Activated CD4-positive, alpha-beta T cell treated with anti-CD3 and anti-CD28 coated beads, Interleukin-2, amount 50 U/mL, for 48 hours (primary cell): ENCODE results near the gene PDE11A.
"Not testable (repeated sequence)": the region's sequence is repeated elsewhere in the genome, so short reads cannot be mapped to it uniquely, and the experiment has no call there.

Experiments
- DNase-seq, 2 experiments: peaks; one replicate each; pipeline ENCODE4 v3.0.0-alpha.2; 2020

The PDE11A gene

DNA sequence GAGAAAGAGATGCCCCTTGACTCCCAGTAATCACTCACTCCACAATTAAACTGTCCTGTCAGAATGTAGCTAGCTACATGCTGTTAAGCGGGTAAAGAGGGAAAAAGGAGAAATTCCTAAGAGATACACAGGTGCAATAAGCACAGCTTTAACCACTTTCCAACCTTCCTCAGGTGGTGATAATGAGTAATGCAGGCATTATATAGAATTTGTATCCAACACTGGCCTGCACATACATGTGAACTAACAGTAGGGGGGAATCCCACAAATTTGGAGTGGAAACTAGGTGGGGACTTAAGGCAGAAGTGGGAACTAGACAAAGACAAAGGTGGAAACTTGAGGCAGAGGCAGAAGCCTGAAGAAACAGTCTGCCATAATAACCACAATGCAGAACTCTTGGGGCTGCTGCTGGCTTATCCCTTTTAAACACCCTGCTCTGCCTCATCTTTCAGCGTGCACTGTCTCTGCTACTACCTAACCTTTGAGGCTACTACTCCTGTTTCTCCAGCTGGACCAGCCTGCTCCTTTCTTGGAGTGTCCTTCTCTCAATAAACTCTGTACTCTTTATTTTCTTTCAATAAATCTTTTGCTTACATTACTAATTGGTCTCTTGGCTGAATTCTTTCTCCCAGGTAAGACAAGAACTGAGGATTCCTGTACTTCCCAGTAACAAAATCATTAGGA lies 259.7 kb downstream of the PDE11A start:
- DNase-seq, result no peak

DNA sequence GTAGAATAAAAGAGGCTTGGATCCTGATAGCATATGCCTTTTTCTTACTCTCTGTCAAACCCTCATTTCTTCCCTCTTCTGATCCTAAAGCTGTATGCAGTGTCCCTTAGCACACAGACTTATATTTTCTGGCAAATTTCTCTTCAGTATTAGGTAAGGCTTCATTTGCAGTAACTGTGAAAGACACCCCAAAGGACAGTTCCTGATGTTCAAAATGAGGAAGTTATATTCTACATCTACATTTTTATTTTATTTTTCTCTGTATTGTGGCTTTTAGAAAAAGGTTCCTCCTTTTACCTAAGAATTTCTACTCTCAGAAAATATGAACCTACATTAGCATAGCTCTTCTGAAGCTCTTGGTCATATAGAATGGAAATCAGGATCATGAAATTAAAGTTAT lies 261.7 kb downstream of the PDE11A start:
- DNase-seq, result no peak

DNA sequence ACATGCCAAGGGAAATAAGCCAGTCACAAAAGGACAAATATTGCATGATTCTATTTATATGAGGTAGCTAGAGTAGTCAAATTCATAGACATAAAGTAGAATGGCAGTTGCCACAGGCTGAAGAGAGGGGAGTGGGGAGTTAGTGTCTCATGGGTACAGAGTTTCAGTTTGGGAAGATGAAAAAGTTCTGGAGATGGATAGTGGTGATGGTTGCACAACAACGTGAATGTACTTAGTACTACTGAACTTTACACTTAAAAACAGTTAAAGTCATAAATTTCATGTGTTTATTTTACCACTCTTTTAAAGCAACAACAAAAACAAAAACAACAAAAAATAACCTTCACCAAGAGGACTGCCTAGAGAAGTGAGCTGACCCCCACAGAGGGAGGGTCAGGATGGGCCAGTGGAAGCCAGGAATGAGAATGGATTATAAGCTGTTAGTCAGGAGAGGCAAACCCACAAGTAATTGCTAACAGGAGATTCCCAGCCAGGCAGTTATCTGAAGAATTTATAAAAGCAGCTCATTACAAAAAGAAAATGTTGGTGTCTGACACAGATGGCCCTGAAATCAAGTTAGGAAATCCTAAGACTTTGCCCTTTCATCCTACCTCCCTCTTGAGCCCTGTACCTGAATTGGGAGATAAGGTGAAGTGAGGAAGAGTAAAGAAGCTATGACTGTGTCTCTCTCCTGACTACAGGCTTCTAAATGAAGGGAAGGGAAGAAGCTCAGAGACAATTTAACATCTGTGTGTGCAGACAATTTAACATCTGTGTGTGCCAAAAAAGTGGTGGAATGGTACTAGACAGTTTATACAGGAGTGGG lies 263.4 kb downstream of the PDE11A start:
- DNase-seq, result no peak

DNA sequence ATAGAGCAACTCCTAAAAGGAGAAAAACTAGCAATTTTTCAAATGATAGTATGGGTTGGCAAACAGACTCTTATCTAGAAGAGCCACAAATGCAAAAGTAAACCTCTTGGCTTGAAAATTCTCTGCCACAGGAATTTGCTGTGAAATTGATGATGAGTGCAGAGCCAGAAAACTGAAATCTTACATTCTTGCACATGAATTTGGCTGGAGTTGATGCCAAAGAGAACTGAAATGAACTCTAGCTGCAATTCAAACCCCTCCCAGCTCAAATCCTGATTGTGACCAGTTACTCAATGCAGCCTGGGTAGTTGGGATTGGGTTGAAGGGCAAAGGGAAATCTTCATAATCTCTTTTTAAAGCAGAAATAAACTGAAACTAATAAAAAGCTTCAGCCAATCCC lies 266.6 kb downstream of the PDE11A start:
- DNase-seq, result no peak

DNA sequence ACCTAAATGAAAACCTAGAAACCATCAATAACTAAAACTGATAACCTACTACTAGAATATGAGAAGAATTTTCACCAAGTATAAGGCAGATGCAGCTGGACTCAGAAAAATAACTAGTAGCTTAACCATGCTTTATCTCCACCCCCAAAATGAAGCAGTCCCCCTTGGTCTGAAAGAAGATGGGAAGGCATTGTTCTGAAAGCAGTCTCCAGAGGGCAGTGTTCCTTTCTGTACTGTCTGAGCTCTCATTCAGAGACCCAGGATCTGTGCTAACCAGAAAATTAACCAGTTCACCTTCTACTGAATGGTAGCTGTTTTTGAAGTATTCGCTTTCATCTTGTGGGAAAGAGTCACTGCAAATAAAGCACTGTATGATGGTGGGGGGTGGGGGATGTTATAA lies 273.0 kb downstream of the PDE11A start:
- DNase-seq, result no peak

DNA sequence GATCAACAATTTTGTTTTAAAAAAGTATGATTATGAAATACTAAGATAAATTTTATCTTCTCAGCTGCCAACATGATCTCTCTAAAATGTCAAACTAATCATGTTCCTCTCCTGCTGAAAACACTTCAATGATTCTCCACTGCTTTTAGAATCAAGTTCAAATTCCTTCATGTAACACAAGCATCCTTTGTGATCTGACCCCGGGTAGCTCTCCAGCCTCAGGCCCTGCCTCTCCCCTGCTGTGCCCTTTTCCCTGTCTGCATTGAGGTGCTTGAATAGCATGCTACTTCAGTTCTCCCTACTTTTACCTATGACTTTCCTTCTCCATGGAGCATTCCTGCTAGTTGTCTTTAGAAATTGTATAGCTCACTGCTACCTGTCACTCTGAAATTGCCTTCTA lies 274.8 kb downstream of the PDE11A start:
- no peak for DNase-seq

DNA sequence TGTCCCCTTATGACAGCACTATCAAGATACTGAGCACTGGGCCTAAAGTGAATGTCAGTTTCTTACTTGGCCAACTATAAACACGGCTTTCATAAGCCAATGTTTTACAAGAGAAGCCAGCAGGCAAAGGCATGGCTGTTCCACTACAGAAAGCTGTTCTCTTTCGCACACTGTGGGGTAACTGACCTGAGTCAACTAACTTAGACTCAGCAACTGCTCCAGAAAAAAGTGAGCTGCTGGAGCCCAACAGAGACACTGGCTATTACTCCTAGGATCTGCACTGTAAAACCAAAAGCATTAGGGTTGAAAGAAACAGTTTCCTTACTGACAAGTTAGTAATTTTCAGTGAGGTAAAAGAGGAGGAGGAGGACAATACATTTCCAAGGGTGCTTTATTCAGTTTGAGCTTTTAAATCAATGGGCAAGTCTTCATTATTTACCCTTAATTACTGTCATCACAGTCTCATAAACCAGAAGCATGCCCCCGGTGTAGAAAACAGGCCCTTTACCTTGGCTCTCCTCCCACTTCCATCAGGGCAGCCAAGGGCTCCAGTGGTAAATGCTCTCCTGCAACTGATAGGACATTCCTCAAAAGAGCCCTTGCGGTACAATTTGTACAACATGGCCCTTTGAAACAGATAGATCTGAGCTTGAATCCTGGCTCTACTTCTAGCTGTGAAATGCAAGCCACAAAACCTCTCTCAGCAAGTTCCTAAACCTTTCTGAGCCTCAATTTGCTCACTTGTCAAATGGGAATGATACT lies 275.7 kb downstream of the PDE11A start:
- DNase-seq, result no peak

DNA sequence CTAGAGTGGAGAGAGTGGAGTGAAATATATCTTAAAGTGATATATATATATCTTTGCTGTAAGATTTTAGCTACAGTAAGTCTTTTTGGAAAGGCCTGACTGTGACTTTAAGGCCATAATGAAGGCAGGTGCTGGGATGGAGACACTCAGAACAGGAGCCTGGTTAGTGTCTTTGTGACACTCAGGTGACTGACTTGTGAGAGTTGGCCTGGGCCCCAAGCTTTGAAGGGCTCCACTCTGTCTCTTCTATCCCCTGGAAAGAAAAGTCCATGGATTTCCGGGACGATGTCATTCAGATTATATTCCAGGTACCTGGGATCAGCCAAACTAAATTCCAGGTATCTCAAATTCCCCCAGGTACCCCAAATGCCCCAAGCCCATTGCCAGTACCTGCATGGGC lies 276.6 kb downstream of the PDE11A start:
- DNase-seq, result no peak

DNA sequence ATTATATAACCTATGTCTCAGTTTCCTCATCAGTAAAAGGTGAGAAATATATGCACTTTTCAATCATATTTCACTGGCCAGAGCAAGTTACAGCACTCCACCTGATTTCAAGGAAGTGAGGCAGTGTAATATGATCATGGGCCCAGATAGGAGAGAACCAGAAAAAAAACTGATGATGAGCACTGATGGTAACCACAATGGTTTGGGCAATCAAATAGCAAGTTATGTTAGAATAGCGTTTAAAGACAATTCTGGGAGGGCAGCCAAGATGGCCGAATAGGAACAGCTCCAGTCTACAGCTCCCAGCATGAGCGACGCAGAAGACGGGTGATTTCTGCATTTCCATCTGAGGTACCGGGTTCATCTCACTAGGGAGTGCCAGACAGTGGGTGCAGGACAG lies 287.4 kb downstream of the PDE11A start:
- not testable (repeated sequence) for DNase-seq

DNA sequence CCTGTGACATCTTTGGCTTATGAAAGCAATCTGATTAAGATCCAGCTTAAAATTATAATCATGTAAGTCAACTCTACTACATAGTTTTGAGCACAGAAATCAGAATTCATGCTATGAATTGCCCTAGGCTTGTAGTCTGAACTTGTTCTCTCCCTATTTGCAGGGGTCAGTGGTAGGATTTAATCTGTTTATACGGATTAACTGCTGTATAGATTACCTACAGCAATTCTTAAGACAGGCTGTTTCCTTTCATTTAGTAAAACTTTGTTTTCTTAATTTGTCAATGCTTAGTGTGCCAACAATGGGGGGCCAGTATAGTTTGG lies 287.9 kb downstream of the PDE11A start:
- no peak for DNase-seq

DNA sequence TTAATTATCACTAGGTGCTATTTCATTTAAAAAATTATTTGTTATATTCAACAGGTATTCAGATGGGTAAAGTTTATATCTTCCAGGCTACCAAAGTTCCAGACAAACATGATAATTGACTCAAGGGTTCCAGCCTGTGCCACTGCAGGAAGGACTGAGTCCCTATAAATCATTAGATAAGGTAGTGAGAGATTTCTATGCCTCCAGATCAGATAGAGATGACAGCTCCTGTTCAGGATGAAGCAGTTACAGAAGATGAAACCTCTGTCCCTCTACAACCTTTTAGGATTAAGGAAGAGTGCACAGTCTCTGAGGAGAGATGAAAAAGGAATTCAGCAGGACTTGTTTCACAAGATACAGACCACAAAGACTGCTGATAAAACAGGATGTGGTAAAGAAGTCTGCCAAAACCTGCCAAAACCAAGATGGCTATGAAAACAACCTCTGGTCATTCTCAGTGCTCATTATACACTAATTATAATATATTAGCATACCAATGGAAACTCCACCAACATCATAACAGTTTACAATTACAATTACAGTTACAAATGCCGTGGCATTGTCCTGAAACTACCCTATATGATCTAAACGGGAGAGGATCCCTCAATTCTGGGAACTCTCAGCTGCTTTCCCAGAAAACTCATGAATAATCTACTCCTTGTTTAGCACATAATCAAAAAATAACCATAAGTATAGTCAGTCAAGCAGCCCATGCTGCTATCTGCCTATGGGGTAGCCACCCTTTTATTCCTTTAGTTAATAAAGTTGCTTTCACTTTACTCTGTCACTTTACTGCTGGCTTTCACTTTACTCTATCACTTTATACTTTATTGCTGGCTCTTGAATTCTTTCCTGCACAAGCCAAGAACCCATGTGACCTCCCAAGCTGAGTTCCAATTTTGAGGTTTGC lies 288.5 kb downstream of the PDE11A start:
- DNase-seq, result no peak

DNA sequence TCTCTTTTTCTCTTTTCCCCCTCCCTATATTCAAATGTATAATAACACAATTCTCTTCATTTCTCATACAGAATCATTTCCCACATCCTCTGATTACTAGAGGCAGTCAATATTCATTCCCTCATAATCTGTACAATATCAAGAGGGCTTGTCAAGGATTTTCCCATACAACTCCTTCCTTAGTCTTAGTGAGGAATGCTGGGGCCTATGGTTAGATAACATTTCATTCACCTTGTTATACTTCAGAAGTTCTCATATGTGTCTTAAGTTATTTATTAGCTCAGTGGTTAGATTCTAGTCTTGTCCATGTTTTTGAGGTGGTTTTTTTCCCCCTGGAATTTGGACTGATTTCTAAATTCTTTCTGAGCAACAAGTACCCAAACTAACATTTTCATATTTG lies 289.5 kb downstream of the PDE11A start:
- no peak for DNase-seq

DNA sequence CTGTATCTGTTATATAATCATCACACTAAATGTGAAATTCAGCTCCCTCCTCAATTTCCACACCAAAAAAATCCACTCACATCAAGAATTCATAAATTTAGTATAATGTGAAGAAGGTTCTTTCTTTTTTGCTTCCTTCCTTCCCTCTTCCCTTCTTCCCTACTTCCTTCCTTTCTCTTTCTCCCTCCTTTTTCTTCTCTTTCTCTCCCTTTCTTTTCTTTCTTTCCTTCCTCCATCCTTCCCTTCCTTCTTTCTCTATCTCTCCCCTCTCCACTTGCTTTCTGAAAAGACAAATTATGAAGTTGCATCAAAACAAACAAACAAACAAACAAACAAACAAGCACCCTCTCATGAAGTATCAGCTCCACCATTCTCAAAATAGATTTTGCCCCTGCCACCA lies 290.0 kb downstream of the PDE11A start:
- DNase-seq, result no peak

DNA sequence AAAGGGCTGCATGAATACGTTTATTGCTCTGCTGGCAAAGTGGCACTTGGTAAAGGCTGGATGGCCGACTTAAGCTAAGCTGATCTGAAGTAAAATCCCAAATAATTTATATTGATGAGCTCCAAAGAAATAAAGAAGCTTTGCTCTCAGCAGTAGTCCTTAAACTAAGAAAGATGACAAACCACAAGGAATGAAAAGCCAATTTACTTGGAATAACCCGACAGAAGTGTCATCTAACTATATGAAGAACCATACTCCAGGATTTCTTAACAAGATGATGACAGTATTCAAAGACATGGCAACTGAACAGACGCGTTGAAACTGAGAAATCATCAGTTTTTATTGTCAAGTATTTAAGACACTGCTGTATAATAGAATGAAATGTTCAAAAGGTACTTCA lies 294.1 kb downstream of the PDE11A start:
- no peak for DNase-seq

DNA sequence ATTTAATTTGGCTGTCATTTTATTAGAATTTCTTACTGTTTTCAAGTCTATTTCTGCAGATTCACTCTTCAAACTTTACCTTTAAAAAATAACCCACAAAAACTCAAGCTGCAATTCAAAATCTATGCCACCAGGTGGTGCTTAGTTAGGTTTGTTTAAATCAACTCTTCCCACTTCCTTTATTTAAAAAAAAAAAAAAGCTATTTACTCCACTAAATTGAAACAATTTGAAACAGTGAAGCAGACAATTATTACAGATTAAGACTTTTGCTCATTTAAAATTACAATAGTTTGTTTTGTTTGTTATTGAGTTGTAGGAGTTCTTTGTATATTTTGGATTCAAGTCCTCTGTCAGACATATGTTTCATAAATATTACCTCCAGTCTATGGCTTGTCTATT lies 300.0 kb downstream of the PDE11A start:
- no peak for DNase-seq

DNA sequence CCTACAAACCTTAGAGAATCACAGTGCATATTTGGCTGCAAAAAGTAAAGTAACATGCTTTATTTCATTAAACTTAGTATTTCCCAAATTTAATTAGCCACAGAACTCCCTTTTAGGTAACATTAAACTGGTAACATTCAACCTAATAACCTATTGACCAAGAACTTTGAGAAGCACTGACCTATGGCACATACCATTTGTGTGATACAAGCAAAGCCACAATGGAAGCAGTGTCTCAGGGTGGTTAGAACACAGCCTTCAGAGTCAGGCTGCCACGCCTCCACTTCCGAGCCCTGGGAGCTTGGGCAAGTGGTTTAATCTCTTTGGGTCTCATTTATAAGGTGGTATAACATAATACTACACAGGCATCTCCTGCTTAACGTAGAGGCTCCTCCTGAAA lies 301.4 kb downstream of the PDE11A start:
- no peak for DNase-seq

DNA sequence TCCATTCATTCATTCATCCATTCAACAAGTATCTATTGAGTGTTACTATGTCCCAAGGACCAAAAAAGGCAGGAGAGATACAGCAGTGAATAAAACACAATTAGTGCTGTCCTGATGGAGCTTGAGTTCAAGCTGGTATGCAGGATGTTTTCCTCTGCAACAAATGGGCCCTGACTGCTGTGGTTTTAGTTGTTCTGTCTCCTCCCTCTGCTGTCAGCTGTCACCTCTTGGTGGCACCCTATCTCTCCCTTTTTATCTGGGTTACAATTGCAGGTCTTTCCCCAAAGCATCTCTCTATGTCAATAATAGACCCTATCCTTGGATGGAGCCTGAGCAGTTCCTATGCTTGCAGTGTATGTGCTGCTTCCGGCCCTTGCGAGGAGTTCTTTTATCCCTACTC lies 304.8 kb downstream of the PDE11A start:
- DNase-seq, result no peak

DNA sequence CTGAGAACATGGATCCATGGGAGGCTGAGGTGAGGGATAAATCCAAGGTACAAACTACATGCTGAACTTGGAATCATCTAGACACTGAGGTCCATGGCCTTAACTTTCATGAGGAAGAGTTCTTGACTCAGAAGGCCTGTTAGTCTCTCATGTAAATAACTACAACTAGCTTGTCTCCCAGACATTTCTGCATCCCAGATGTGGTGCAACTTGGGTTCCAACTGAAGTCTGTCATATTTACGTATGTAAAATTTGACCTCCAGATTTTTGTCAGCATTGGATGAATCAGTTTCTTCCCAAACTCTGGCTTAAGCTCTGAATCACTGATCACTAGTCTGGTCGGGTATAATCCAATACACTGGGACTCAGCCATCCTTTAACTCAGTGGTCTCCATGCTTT lies 306.9 kb downstream of the PDE11A start:
- DNase-seq, result no peak

DNA sequence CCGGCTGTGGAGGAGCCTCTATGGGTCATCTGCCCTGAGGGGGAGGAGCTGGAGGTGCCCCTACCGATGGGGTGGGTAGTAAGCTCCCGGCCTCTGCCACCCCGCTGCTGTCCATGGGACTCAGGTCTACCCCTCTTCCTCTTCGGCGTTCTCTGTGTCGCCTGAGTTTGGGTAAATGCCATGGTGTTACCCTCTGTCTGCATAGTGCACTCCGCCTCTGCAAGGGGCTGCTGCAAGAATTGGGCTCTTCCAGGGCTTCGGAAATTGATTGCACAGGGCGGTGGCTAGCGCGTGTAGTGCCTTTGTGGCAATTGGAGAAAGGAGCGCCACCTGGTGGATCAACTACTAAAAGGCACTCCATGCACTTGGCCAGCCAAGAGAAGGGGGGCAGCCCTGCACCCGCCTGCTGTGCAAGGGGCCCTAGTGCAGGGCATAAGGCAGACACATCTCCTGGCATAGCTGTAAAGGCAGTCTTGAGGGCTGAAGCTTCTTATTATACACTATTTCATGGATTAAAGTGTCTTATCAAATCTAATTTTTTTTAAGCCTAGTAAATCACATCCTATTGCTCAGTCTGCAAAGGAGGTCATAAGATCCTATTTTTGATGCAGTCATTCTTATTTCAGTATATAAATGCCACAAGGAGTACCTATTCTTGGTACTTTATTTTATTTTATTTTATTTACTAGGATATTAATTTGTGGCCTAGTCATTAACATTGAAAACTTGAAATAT lies 308.9 kb downstream of the PDE11A start:
- peak; percentile 77 to 82 for DNase-seq

DNA sequence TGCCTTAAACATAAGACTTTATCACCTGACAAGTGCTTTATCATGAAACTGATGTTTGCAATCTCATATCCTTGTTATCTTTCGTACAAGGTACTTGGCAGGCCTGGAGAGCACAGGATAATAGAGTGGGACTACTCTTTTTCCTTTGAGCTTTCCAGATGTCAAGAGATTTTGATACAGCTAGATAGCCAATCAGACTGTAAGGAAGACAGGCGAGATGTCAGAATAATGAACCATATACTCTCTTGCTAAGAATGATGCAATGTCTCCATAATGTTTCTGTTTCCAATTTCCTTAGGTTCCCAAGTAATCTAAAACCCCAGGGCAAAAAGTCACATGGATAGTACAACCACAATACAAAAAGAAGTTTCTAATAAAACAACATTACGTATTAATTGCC lies 313.1 kb downstream of the PDE11A start:
- no peak for DNase-seq

DNA sequence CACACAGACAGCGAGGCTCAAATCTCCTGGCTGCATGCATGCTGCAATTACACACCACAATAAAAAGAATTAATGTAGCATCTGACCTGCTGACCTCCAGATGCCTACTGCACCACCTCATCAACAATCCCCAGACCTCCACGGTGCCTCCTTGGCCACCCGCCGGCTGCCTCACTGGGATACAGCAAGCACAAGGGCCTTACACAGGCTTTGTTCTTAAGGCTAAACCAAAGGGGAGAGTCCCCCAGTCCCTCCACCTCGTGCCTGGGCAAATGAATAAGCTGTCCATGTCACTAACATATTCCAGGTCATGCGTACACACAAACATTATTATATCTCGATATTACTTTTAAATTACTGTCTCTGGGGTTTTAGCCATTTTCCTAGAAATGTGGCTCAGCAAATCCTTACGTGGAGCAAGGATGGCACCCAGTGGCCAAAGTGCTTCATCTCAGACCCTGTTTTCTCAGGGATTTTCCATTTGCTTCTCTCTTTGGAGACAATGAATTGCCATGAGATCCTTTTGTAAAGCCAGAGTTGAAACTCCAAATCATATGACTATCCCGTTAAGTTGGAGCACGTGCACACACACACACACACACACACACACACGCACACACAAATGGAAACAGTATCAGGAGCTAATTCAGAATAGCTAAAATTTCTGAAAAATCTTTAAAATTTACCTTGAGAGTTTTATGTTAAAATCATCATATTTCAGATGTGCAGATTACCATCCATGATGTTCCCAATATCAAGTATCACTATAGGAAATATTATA lies 313.8 kb downstream of the PDE11A start:
- DNase-seq, result no peak
